HG03045 (cell line): ENCODE results near the gene WFIKKN1.

Source experiments
- ATAC-seq: cut with Tn5 transposase; IDR thresholded peaks from one replicate; pipeline ENCODE4 v1.9.1; 2021; ENCODE audit warnings: mild to moderate bottlenecking, moderate library complexity; ENCODE audit not compliant: unreplicated experiment

The WFIKKN1 gene

GRCh38 chr16:636206-637080, 5.7 kb downstream of the WFIKKN1 start, which contains the start of gene METTL26:
Gene METTL26, minus strand, starts transcription at chr16:636305. Its CDS starts 15 bp downstream, at chr16:636290.
- ATAC-seq, result peak; percentile 60

DNA sequence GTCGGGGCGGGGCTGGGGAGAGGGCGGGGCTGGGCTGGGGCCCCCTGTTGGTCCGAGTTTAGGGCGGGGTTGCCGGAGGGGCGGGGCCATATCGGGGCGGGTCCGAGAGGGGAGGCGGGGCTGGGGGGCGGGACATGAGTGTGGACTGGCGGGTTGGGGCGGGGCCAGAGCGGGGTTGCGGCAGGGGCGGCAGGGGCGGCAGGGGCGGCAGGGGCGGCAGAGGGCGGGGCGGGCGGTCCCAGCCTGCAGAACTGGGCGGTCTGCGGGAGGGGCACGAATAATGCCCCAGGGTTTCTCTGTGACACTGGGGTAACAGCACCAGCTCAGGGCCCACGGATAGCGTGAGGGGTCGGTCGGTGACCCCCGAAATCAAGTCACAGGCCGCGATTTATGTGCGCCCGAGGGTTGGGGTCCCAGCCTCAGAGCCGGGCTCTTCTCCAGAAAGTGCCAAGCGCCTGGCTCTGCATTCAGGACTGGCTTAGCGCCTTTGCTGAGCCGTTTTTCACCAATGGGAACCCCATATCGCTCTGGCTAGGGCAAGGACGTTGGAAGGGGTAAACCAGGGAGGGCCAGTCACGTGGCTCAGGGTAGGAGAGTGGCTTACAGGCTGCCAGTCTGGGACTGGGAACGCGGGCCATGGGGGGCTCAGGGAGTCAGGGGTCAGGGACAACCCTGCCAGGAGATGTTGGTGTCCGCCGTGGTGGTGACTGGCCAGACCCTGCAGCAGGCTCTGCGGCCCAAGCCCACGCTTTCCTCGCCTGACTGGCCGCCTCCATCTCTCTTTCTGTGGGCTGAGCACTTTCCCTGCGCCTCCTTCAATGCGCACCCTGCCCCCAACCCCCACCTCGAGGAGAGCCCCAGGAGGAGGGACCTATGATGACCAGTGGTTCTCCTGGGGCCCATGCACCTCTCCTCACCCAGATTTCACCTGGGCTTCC, 6.6 kb downstream of the WFIKKN1 start:
- peak; percentile 0 for ATAC-seq

DNA sequence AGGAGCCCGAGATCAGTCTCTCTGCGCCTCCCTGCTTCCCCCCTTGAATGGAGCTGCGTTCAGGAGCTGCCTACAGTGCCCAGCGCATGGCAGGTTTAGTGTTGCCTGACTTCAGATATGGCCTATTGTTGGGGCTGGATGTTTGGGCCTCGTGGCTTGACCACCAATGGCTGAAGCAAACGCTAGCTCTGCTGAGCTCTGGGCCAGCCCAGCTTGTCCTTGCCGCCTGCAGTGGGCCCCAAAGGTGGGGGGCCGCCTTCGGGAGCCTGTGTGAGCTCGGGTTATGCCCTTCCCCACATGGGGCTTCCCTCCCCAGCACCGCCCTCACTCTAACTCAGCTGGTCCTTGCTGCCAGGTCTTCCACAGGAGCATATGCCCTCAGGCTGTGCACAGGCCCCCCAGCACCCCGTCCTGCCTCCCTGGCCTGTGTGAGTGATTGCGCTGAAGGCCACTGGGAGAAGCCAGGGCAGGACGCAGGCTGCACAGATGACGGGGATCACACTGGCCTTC, 7.3 kb downstream of the WFIKKN1 start:
- no peak for ATAC-seq

DNA sequence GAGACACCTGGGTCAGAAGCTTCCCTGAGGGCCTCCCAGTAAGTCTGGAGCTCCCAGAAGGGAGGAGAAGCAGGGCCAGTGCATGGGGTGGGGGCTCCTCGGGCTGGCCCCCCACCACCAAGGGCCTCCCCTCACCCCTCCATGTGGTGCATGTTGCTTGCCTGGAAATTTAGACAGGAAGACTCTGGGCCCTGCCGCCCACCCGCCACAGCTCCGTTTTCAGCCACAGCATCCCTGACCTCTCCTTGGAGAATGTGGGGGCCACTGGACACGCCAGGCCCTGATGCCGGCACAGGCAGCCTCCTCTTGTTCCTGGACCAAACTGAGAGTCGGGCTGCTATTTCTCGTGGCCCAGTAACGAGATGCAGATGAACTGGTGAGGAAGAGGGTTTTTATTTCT, 8.1 kb downstream of the WFIKKN1 start:
- ATAC-seq, result no peak

GRCh38 chr16:640614-641013, 9.8 kb downstream of the WFIKKN1 start:
- ATAC-seq, result no peak

DNA sequence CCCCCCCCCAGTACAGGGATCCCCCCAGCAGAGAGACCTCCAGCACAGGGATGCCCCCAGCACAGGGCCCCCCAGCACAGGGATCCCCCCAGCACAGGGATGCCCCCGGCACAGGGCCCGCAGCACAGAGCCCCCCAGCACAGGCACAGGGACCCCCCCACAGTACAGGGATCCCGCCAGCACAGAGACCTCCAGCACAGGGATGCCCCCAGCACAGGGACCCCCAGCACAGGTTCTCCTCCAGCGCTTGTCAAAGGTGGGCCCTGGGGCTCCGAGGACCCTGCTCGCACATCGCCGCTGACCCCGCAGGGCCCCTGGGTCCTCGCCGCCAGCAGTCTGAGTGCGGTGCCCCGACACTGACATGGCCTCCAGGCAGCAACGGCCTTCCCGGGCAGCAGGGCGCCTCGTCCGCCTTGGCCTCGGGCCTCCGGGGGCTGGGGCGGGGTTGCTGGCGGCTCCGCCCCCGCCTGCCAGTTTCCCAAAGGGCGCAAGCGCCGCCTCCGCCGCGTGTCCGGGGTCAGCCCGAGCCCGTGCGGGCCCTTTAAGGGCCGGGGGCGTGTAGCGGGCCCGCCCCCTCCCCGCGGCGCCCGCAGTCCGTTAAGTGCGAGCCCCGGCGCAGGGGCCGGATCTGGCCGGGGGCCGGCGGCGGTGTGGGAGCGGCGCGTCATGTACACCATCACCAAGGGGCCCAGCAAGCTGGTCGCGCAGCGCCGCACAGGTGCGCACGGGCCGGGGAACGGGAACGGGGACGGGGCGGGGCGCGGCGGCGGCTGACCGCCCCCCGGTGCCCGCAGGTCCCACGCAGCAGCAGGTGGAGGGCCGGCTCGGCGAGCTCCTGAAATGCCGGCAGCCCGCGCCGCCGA, 10.8 kb downstream of the WFIKKN1 start, which contains the start of gene MCRIP2:
Gene MCRIP2 (plus strand): TSS at position 503 of the 863 bp plus-strand sequence. CDS start 164 bp downstream, at position 667.
- ATAC-seq, result peak; percentile 39

- ATAC-seq, result peak; percentile 41
These were observed 11.6 kb downstream of the WFIKKN1 start for GRCh38 chr16:642189-643049.

DNA sequence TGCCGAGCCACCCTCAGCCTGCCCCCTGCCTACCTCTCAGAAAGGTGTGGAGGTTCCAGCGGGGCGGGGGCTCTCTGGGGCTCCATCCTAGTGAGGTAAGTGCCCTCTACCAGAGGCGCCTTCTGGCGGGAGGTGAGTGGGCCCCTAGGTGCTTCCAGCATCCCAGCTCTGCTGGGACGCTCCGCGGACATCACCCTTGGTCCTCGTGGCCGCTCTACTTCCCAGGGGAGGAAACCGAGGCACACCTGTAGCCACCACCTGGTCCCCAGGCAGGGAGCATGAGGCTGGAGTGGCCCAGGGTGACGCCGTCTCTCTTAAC, 12.2 kb downstream of the WFIKKN1 start:
- no peak for ATAC-seq

- ATAC-seq, result no peak
These were observed 13.8 kb downstream of the WFIKKN1 start for GRCh38 chr16:644556-644955.

- no peak for ATAC-seq
These were observed 15.3 kb downstream of the WFIKKN1 start for GRCh38 chr16:645852-646678.

GRCh38 chr16:646679-647172, 15.9 kb downstream of the WFIKKN1 start:
- ATAC-seq, result no peak

- no peak for ATAC-seq
These were observed 16.6 kb downstream of the WFIKKN1 start for GRCh38 chr16:647173-647902.

- no peak for ATAC-seq
These were observed 17.4 kb downstream of the WFIKKN1 start for GRCh38 chr16:648071-648780.

- ATAC-seq, result peak; percentile 69
These were observed 18.2 kb downstream of the WFIKKN1 start, which contains the start of gene WDR90 for GRCh38 chr16:648781-649589. Gene WDR90, plus strand, starts transcription at chr16:649365. Its CDS starts 52 bp downstream, at chr16:649417.

- ATAC-seq, result peak; percentile 15
These were observed 18.8 kb downstream of the WFIKKN1 start for GRCh38 chr16:649631-650030.

GRCh38 chr16:651844-652243, 21.1 kb downstream of the WFIKKN1 start:
- ATAC-seq, result no peak
